Loucy (cell line): Measurements from ENCODE around the gene OR56A3.
"Not testable (repeated sequence)": the region's sequence is repeated elsewhere in the genome, so short reads cannot be mapped to it uniquely, and the experiment has no call there.

Source experiments
- H2AFZ ChIP-seq: fragments of 200-600 bp; sonication (generic); 2 replicates; pipeline ENCODE4 v1.6.0; 2016; ENCODE audit warnings: antibody characterized with exemption, mild to moderate bottlenecking, low read length, moderate library complexity
- H3F3A ChIP-seq: fragments of 200-600 bp; 2 replicates; pipeline ENCODE4 v1.6.0; 2016; ENCODE audit warnings: antibody characterized with exemption, low read depth, mild to moderate bottlenecking
- H3K27me3 ChIP-seq: fragments of 200-600 bp; sonication (generic); 2 replicates; pipeline ENCODE4 v1.6.1; 2014; ENCODE audit warnings: low read length, mild to moderate bottlenecking; ENCODE audit not compliant: insufficient read depth, poor library complexity, severe bottlenecking
- H3K36me3 ChIP-seq: fragments of 200-600 bp; sonication (generic); 2 replicates; pipeline ENCODE4 v1.6.1; 2016; ENCODE audit warnings: low read length; ENCODE audit not compliant: insufficient read depth
- H3K4me1 ChIP-seq: fragments of 200-600 bp; sonication (generic); 2 replicates; pipeline ENCODE4 v1.5.1; 2014; ENCODE audit warnings: low read length, mild to moderate bottlenecking; ENCODE audit not compliant: insufficient read depth, poor library complexity, severe bottlenecking
- H3K4me2 ChIP-seq: fragments of 200-600 bp; sonication (generic); 2 replicates; pipeline ENCODE4 v1.6.0; 2014; ENCODE audit warnings: antibody characterized with exemption, low read length, low read depth, mild to moderate bottlenecking; ENCODE audit not compliant: poor library complexity, severe bottlenecking
- H3K4me3 ChIP-seq: fragments of 200-600 bp; sonication (generic); 2 replicates; pipeline ENCODE4 v1.5.1; 2014; ENCODE audit warnings: low read length, mild to moderate bottlenecking, mixed read lengths; ENCODE audit not compliant: poor library complexity, severe bottlenecking
- H3K79me2 ChIP-seq: fragments of 200-600 bp; sonication (generic); 2 replicates; pipeline ENCODE4 v1.6.1; 2014; ENCODE audit warnings: low read length; ENCODE audit not compliant: insufficient read depth
- H3K9ac ChIP-seq: fragments of 200-600 bp; sonication (generic); 2 replicates; pipeline ENCODE4 v1.6.0; 2014; ENCODE audit warnings: mild to moderate bottlenecking, low read depth, low read length, moderate library complexity; ENCODE audit not compliant: poor library complexity, severe bottlenecking
- H3K9me2 ChIP-seq: fragments of 200-600 bp; sonication (generic); replicated peaks from 2 replicates; pipeline ENCODE4 v1.6.1; 2016; ENCODE audit warnings: low read depth, low read length, mixed read lengths
- H3K9me3 ChIP-seq: fragments of 200-600 bp; sonication (generic); 2 replicates; pipeline ENCODE4 v1.6.1; 2014; ENCODE audit warnings: mild to moderate bottlenecking, antibody characterized with exemption, low read length, low read depth; ENCODE audit not compliant: insufficient read depth
- H4K20me1 ChIP-seq: fragments of 200-600 bp; sonication (generic); 2 replicates; pipeline ENCODE4 v1.6.0; 2014; ENCODE audit warnings: antibody characterized with exemption, low read length, mild to moderate bottlenecking; ENCODE audit not compliant: insufficient read depth, poor library complexity, severe bottlenecking
- CTCF ChIP-seq: fragments of 200-600 bp; sonication (generic); conservative IDR thresholded peaks from 2 replicates; pipeline ENCODE4 v1.5.1; 2014; ENCODE audit warnings: mild to moderate bottlenecking, antibody characterized with exemption, low read length
- EZH2phosphoT487 ChIP-seq: fragments of 200-600 bp; IDR thresholded peaks from 2 replicates; pipeline ENCODE4 v1.6.1; 2018; ENCODE audit warnings: antibody characterized with exemption, mild to moderate bottlenecking, moderate library complexity, borderline replicate concordance

The OR56A3 gene

DNA sequence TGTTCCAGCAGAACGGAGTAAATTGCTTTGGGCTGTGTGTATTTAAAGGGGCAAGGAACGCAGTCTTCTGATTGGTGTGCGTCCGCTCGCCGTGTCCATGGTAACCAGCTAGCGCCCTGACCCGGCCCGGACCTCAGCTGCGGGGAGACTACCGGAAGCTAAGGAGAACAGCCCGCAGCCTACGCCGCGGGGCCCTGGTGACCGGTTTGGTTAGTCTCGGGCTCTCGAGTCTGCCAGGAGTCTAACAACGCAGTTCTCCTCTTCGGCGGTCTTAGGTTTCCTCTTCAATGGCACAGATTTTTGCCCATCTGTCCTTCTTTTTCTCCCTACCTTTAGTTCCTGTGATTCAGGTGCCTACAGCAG, 3.5 kb upstream of the OR56A3 start:
- Histone ChIP-seq H3K27me3 (no peaks in the 10 kb centered on the region), H3K4me1 (no peaks in the 10 kb centered on the region), H3K9me3 (no peaks in the 10 kb centered on the region), H3F3A (no peaks in the 10 kb centered on the region), H4K20me1 (no peaks in the 10 kb centered on the region), H3K36me3 (no peaks in the 10 kb centered on the region), H3K4me2 (no peak overlapping the region), H3K4me3 (no peak overlapping the region), H3K79me2 (no peaks in the 10 kb centered on the region), H3K9ac (no peak overlapping the region), H3K9me2 (no peaks in the 10 kb centered on the region), H2AFZ (no peak overlapping the region)
- TF ChIP-seq CTCF (no peak), EZH2phosphoT487 (no peak)

DNA sequence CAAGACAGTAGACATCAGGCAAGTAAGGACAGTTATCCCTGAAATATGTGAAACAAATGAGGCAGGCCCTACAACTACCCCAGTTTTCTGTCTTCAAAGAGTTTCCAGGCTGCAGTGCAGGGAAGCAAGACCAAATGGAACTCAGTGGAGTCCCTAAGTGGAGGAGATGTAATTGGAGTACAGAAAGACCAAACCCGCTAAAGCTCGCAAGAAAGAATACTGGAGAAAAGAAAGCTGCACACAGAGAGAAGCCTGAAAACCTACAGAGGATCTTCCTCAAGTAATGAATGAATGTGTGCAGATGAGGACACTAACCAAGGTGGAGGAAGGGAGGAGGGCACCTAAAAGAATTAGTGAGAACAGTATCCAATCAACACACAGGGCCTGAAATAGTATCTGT, 1.3 kb upstream of the OR56A3 start:
- H4K20me1 ChIP-seq: no peaks in the 10 kb centered on the region
- no peak overlapping the region for H3K9ac ChIP-seq
- no peaks in the 10 kb centered on the region for H3K9me2 ChIP-seq
- no peaks in the 10 kb centered on the region for H3K79me2 ChIP-seq
- no peaks in the 10 kb centered on the region for H3K36me3 ChIP-seq
- H2AFZ ChIP-seq: no peak overlapping the region
- H3K9me3 ChIP-seq: no peaks in the 10 kb centered on the region
- no peak overlapping the region for H3K4me2 ChIP-seq
- H3K4me3 ChIP-seq: no peak overlapping the region
- no peaks in the 10 kb centered on the region for H3K27me3 ChIP-seq
- H3F3A ChIP-seq: no peaks in the 10 kb centered on the region
- H3K4me1 ChIP-seq: no peaks in the 10 kb centered on the region
- TF ChIP-seq CTCF (no peak), EZH2phosphoT487 (no peak)

DNA sequence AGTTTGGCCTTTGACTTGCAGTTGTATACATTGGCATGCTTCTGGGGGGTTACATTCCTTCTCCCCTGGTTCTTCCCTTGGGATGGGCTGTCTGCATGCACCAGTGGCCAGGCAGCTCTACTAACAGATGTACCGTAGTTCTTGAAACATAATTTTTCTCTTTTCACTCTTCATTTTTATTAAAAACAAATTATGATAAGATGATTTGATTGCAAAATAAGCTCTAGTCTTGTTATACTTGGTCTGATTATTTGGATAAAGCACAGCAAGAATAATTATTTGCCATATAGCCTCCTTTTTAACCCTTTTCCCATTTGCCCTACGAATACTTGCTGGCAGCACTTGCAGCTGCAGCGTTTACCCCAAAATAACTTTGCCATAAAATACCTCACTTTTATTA, 13.5 kb downstream of the OR56A3 start:
- Histone ChIP-seq H3K9me3 (no peaks in the 10 kb centered on the region), H3K4me2 (no peak overlapping the region), H4K20me1 (no peaks in the 10 kb centered on the region), H3K9ac (no peak overlapping the region), H2AFZ (no peak overlapping the region), H3K36me3 (no peaks in the 10 kb centered on the region), H3K4me3 (no peak overlapping the region), H3F3A (no peaks in the 10 kb centered on the region), H3K4me1 (no peaks in the 10 kb centered on the region), H3K9me2 (no peaks in the 10 kb centered on the region), H3K79me2 (no peaks in the 10 kb centered on the region), H3K27me3 (no peaks in the 10 kb centered on the region)
- TF ChIP-seq CTCF: no peak
- no peak for TF ChIP-seq EZH2phosphoT487

GRCh38 chr11:5960704-5961320, 18.8 kb downstream of the OR56A3 start:
- not testable (repeated sequence) for H3K9me3 ChIP-seq, H3K4me3 ChIP-seq, H3K9ac ChIP-seq, H3K36me3 ChIP-seq, H3K27me3 ChIP-seq, H3K9me2 ChIP-seq, H3K79me2 ChIP-seq, H3K4me1 ChIP-seq, H4K20me1 ChIP-seq, H3F3A ChIP-seq, H2AFZ ChIP-seq, H3K4me2 ChIP-seq
